Activated CD4-positive, alpha-beta T cell treated with anti-CD3 and anti-CD28 coated beads, Interleukin-2, amount 50 U/mL, for 1 hour (primary cell): ENCODE measurements around the gene LCAT.
A peak's percentile ranks its signal among the peaks of the same experiment; 100 is the strongest.

Source experiments
- DNase-seq: peaks from one replicate; pipeline ENCODE4 v3.0.0-alpha.2; 2020

LCAT gene

DNA sequence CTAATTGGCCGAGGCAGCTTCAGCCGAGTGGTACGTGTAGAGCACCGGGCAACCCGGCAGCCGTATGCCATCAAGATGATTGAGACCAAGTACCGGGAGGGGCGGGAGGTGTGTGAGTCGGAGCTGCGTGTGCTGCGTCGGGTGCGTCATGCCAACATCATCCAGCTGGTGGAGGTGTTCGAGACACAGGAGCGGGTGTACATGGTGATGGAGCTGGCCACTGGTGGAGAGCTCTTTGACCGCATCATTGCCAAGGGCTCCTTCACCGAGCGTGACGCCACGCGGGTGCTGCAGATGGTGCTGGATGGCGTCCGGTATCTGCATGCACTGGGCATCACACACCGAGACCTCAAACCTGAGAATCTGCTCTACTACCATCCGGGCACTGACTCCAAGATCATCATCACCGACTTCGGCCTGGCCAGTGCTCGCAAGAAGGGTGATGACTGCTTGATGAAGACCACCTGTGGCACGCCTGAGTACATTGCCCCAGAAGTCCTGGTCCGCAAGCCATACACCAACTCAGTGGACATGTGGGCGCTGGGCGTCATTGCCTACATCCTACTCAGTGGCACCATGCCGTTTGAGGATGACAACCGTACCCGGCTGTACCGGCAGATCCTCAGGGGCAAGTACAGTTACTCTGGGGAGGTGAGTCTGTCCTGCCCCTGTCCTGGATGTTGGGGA is 34.7 kb downstream of the LCAT start:
- DNase-seq = no peak

DNA sequence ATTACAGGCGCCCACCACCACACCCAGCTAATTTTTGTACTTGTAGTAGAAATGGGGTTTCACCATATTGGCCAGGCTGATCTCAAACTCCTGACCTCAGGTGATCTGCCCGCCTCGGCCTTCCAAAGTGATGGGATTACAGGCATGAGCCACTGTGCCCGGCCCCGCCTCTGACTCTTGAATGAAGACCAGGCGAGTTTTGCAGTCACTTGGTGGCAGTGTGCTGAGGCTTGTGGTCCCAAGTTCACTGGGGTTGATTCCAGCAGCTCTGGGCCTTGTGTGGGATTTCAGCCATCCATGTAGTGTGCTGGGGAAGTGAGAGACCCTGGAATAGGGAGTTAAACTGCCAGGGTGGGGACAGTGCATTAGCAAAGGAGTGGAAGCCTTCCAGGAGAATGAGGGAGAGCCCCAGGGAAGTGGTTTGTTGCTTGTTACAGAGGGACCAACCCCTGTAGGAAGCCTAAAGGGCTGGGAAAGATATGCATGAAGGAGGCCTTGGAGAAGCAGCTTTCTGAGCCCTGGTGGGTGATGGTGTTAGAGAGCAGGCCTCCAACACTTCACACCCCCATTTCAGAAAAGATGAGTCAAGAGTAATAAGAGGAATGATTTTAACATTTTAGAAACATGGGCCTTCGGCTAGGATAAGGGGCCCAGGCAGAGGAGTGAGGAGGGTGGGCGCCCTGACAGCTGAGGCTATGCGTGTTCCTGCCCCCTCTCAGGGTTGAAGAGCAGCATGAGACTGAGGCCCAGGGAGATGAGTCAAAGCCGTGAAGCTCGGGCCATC is 36.3 kb downstream of the LCAT start:
- no peak for DNase-seq

DNA sequence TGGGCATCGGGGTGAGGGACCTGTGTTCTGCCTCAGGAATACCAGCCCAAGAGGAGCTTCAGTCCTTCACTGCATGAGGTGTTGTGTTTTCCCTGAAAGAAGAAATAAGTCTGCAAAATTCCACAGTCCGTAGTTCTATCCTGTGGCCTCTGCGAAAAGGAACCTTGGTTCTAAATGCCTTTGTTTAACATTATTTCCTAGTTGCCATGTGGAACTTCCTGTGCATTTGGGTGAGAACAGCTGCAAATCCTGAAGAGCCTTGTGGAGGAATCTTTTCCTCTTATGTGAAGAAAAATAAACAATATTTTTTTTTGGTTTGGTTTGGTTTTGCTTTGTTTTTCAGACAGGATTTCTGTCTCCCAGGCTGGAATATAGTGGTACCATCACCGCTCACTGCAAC is 41.1 kb downstream of the LCAT start:
- DNase-seq = no peak

DNA sequence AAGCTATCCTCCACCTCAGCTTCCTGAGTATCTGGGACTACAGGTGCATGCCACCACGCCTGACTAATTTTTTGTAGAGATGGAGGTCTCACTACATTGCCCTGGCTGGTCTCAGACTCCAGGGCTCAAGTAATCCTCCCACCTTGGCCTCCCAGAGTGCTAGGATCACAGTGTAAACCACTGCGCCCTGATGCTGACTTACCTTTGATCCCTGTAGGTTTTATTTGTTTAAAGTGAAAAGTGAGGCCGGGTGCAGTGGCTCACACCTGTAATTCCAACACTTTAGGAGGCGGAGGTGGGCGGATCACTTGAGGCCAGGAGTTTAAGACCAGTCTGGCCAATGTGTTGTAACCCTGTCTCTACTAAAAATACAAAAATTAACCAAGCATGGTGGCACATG is 42.2 kb downstream of the LCAT start:
- DNase-seq = no peak

DNA sequence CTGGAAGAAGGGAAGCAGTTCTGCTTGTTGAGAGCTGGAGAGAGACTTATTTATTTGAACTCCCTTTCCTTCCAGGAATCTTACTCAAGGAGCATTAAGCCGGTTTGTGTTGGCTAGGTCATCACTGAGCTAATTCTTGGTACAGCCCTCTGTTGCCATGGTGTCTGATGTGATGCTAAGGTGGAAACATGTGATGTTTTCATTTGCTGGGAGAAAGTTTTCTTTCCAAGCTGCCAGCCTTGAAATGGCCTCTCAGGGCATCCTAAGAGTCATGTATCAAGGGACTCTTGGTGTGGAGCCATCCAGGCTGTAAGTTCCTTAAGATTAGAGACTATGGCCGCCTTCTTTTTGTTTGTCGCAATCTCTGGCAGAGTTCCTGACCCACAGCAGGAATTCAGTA is 46.7 kb downstream of the LCAT start:
- DNase-seq = no peak

DNA sequence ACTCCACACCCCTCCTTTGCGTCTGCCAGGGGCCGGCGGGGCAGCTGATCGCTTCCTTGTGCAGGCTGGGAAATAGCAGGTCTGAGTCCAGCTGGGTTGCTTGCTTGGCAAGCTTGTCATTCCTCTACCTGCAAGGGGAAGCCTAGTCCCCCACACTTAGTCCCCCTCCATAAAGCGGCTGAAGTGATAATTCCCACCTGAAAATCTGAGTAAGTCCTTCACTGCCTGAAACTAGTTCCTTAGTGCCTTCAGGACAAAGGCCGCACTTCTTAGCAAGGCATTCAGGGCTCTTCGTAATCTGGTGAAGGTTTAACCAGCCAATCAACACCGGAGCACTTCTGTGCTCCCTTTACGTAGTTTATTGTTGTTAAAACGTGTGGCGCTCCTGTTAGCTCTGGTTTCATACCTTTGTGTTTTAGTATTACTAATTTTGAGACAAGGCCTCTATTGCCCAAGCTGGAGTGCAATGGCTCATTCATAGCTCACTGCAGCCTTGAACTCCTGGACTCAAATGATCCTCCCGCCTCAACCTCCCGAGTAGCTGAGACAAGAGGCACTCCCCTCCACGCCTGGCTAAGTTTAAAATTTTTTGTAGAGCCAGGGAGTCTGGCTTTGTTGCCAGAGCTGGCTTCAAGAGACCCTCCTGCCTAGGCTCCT is 50.0 kb downstream of the LCAT start:
- DNase-seq = no peak

DNA sequence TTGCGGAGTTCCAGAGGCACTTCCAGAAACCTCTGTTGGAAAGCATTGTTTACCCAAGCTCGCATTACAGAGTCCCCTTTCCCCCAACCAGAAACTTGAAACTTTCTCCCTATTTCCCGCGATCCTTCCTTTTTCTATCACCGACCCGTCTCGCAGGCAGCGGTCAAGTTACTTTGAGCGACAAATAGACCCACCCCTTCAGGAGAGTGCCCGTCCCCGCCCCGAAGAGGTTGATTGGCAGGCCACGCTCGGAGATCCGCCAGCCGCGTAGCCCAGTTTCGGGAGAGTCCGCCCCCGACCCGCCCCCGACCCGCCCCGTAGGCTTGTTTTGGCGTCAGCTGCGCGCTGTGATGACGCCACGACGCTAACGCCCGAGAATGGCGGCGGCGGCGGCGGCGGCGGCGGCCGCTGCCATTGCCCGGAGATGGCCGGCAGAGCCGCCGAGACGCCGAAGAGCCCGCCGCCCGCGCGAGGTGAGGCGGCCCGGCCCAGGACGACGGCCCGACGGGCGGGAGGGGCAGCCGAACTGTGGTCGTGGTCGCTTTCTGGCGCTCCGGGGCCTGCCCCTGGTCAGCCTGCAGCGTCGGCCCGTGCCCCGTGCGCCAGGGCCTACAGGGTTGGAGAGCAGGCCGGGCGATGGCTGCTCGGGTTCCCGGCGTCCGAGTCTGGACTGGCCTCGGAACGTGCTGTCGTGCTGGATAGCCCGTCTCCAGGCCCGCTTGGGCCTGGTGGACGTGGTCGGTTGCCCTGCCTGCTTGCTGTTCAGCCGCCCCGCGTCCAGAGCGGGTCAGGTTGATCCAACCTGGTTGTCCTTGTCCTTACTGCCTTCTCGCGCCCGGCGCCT is 50.8 kb downstream of the LCAT start, which contains the start of gene PSKH1:
TSS of gene PSKH1 (plus strand) at position 356 of the 844 bp plus-strand sequence. CDS start 15,496 bp downstream, outside the sequence.
- peak; percentile 93 for DNase-seq

DNA sequence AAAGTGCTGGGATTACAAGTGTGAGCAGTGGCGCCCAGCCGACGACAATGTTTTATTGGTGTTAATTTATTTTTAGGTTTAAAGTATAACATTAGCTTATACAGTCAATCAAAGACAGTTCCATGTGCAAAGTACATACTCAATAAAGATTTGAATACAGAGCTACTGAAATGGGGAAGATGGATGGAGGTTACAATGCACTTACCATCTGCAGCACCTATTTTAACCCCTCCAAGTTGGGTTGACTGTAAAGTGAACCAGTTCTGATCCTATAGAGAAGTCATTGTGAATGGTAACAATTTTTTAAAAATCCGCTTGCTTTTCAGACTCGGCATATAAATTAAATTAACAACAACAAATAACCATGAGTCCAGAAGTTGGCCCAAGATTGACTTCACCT is 51.5 kb downstream of the LCAT start:
- DNase-seq = no peak
